ENCODE measurements around the gene TRPC4AP. TPM values are rescaled to one million over a fixed set of nuclear protein-coding genes. Genes with fewer than 3 reads are reported as not detected.
A peak's percentile ranks its signal among the peaks of the same experiment; 100 is the strongest.

The TRPC4AP gene
- total RNA-seq, 3 donors from 2014 or later (not counting 1 experiment from before 2014, with no cell fraction given): 72.3 to 79.0 (median 74.4) TPM

DNA sequence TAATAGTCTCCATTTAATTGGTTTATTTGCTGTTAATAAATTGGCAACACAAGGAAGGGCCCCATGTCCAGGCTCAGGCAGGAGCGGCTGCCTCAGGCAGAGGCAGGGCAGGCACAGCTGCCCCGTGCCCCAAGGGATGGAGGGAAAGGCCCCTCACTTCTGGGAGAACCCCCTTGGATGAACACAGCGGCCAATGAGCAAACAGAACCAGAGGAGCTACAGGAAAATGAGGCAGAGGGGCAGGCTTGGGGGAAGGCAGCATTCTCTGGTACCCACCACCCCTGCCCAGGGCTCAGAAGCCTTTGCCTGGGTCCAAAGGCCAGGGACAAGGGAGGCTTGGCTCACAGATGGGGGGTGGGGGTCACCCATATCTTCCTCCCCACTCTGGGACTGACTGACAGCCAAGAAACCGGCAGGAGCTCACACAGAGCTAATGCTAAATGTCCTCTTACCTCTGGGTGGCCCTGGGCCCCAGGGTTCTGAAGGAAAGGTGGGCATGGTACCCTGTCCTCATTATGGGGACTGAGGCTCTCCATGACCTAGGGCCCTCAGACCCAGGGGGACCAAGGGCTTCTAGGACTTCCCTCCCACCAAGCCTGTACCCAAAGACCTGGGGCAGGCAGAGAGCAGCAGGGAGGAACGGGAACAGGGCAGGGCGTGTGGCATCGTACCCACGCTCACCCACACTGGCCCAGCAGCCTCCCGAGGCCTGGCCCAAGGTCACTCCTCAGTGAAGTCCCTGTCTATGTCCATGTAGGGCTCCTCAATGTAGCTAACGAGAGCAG, 90.0 kb downstream of the TRPC4AP start:
- WGBS (ENCODE audit: insufficient coverage): 88% methylated on average over 10 of the region's 10 CpGs
- no peak for DNase-seq
- Mint-ChIP-seq H3K4me1 (peaks cover 8 to 10% of the 10 kb centered on the region in 2 donors), H3K36me3 (no peaks in the 10 kb centered on the region), H3K27ac (no peak overlapping the region), H3K9me3 (no peaks in the 10 kb centered on the region), H3K4me3 (no peak overlapping the region), H3K27me3 (ENCODE audit: low read depth in 2 of 2) (no peaks in the 10 kb centered on the region)
- TF ChIP-seq, protein P1, sequence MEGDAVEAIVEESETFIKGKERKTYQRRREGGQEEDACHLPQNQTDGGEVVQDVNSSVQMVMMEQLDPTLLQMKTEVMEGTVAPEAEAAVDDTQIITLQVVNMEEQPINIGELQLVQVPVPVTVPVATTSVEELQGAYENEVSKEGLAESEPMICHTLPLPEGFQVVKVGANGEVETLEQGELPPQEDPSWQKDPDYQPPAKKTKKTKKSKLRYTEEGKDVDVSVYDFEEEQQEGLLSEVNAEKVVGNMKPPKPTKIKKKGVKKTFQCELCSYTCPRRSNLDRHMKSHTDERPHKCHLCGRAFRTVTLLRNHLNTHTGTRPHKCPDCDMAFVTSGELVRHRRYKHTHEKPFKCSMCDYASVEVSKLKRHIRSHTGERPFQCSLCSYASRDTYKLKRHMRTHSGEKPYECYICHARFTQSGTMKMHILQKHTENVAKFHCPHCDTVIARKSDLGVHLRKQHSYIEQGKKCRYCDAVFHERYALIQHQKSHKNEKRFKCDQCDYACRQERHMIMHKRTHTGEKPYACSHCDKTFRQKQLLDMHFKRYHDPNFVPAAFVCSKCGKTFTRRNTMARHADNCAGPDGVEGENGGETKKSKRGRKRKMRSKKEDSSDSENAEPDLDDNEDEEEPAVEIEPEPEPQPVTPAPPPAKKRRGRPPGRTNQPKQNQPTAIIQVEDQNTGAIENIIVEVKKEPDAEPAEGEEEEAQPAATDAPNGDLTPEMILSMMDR (IDR thresholded peaks at IDR 0.05): no peak
- Histone ChIP-seq H3K4me1 (ENCODE audit: control insufficient read depth, insufficient read depth, low read length) (no peaks in the 10 kb centered on the region), H3K36me3 (ENCODE audit: control insufficient read depth, insufficient read depth, low read length) (peaks cover 76% of the 10 kb centered on the region), H3K9me3 (ENCODE audit: control insufficient read depth, insufficient read depth, low read length) (no peaks in the 10 kb centered on the region), H3K4me3 (ENCODE audit: low read length) (no peak overlapping the region), H3K27me3 (ENCODE audit: control insufficient read depth, insufficient read depth, low read length) (no peaks in the 10 kb centered on the region), H3K27ac (ENCODE audit: low read length) (no peak overlapping the region)
- intact Hi-C loops (cut with micrococcal nuclease): no loop called here
- no peak for ATAC-seq

DNA sequence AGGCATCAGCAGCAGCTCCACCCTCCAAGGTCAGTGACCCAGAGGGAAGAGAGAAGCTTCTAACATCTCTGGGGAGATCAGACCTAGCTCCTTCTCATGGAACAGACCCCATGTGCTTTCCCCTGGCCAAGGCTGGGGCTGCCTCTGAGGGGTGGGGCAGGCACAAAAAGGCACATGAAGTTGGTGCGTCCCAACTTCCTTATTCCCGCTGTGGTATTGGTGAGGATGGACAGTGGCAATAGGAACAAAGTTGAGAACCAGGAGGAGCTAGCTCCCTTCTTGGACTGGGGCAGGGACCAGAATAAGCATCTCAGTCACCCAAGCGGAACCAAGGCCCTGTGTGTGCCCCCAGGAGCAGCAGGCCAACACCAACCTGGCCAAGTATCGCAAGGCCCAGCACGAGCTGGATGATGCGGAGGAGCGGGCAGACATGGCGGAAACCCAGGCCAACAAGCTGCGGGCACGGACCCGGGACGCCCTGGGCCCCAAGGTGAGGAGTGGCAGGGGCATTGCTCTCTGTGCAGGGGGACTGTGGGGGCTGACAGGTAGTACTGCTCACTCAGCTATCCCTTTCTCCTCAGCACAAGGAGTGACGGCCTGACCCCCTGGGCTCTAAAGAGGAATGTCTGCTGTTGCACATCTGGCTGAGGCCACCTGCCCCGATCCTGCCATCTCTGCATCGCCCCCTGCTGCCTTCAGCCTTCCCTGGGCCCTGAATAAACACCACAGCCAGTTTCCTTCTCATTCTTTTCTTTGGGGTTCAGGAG, 90.8 kb downstream of the TRPC4AP start:
- 96% methylated on average over 15 of the region's 15 CpGs for WGBS (ENCODE audit: insufficient coverage)
- no peak overlapping the region for H3K4me3 ChIP-seq (ENCODE audit: low read length)
- no peaks in the 10 kb centered on the region for H3K27me3 ChIP-seq (ENCODE audit: control insufficient read depth, insufficient read depth, low read length)
- no peaks in the 10 kb centered on the region for H3K9me3 ChIP-seq (ENCODE audit: control insufficient read depth, insufficient read depth, low read length)
- H3K27ac ChIP-seq (ENCODE audit: low read length): no peak overlapping the region
- DNase-seq (peak in 1 of 2 donors; percentile 24), ATAC-seq (no peak)
- Mint-ChIP-seq H3K27me3 (ENCODE audit: low read depth in 2 of 2) (no peaks in the 10 kb centered on the region), H3K4me3 (no peak overlapping the region), H3K9me3 (no peaks in the 10 kb centered on the region), H3K4me1 (peaks cover 9 to 10% of the 10 kb centered on the region in 2 donors), H3K27ac (no peak overlapping the region), H3K36me3 (no peaks in the 10 kb centered on the region)
- H3K36me3 ChIP-seq (ENCODE audit: control insufficient read depth, insufficient read depth, low read length): peaks cover 68% of the 10 kb centered on the region
- intact Hi-C loops (cut with micrococcal nuclease): no loop called here
- TF ChIP-seq, protein P1 (IDR thresholded peaks at IDR 0.05): no peak
- H3K4me1 ChIP-seq (ENCODE audit: control insufficient read depth, insufficient read depth, low read length): no peaks in the 10 kb centered on the region

DNA sequence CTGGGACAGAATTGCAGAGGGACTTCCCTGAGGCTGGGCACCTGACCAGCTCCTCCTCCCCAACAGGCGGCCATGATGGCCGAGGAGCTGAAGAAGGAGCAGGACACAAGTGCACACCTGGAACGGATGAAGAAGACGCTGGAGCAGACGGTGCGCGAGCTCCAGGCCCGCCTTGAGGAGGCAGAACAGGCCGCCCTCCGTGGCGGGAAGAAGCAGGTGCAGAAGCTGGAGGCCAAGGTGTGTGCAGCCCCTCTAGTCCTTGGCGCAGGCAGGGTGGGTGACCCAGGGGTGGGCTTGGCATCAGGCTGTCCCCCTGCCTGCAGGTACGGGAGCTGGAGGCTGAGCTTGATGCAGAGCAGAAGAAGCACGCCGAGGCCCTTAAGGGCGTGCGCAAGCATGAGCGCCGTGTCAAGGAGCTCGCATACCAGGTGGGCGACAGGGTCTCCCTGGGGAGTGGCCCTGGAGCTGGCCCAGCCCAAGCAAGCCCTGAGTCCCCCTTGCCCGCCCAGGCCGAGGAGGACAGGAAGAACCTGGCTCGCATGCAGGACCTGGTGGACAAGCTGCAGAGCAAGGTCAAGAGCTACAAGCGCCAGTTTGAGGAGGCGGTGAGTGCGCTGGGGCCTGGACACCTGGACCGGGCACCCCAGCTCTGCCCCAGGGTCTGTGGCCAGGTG, 91.5 kb downstream of the TRPC4AP start:
- intact Hi-C loops (cut with micrococcal nuclease): no loop called here
- peaks cover 66% of the 10 kb centered on the region for H3K36me3 ChIP-seq (ENCODE audit: control insufficient read depth, insufficient read depth, low read length)
- TF ChIP-seq, protein P1 (IDR thresholded peaks at IDR 0.05): no peak
- H3K9me3 Mint-ChIP-seq: no peaks in the 10 kb centered on the region
- no peaks in the 10 kb centered on the region for H3K4me1 ChIP-seq (ENCODE audit: control insufficient read depth, insufficient read depth, low read length)
- no peak overlapping the region for H3K27ac ChIP-seq (ENCODE audit: low read length)
- ATAC-seq (no peak), DNase-seq (no peak)
- H3K9me3 ChIP-seq (ENCODE audit: control insufficient read depth, insufficient read depth, low read length): no peaks in the 10 kb centered on the region
- H3K27ac Mint-ChIP-seq: peak overlapping the region in 1 of 2 donors; percentile 44
- H3K4me3 Mint-ChIP-seq: no peak overlapping the region
- 96% methylated on average over 28 of the region's 28 CpGs for WGBS (ENCODE audit: insufficient coverage)
- no peaks in the 10 kb centered on the region for H3K36me3 Mint-ChIP-seq
- H3K27me3 ChIP-seq (ENCODE audit: control insufficient read depth, insufficient read depth, low read length): no peaks in the 10 kb centered on the region
- H3K4me1 Mint-ChIP-seq: peaks cover 9 to 10% of the 10 kb centered on the region in 2 donors
- H3K27me3 Mint-ChIP-seq (ENCODE audit: low read depth in 2 of 2): no peaks in the 10 kb centered on the region
- H3K4me3 ChIP-seq (ENCODE audit: low read length): no peak overlapping the region
